NT2/D1 (cell line): Measurements from ENCODE around the gene GALNT9.

Experiments
- YY1 ChIP-seq: IDR thresholded peaks from 2 replicates; pipeline ENCODE4 v1.6.1; 2011; ENCODE audit not compliant: insufficient read length, insufficient read depth
- ZNF274 ChIP-seq: IDR thresholded peaks from 2 replicates; pipeline ENCODE4 v1.6.1; 2011; ENCODE audit warnings: mild to moderate bottlenecking, low read depth, low read length

GRCh38 chr12:132333766-132334165 lies 4.4 kb upstream of the GALNT9 start:
- TF ChIP-seq YY1 (no peak), ZNF274 (no peak)
